NB4 (cell line): ENCODE measurements around the gene CXCR6.

ENCODE experiments used
- CTCF ChIP-seq: IDR thresholded peaks from one replicate; pipeline ENCODE4 v1.5.1; 2012; ENCODE audit warnings: low read depth, low read length
- MAX ChIP-seq: IDR thresholded peaks from 2 replicates; pipeline ENCODE4 v1.6.1; 2011; ENCODE audit warnings: low read depth, low read length
- MYC ChIP-seq: IDR thresholded peaks from 2 replicates; pipeline ENCODE4 v1.6.1; 2011; ENCODE audit warnings: low read depth, low read length
- POLR2A ChIP-seq: IDR thresholded peaks from 2 replicates; pipeline ENCODE4 v1.6.1; 2011; ENCODE audit warnings: mild to moderate bottlenecking; ENCODE audit not compliant: insufficient read length; ENCODE audit errors: extremely low read depth

- TF ChIP-seq CTCF = no peak
- TF ChIP-seq MAX = no peak
- no peak for TF ChIP-seq POLR2A
- no peak for TF ChIP-seq MYC
These were observed 33.2 kb downstream of the CXCR6 start for GRCh38 chr3:45976191-45977091.
